GM23248 (cell line): Measurements from ENCODE around the gene TPTE. TPM values are rescaled to one million over a fixed set of nuclear protein-coding genes. Genes with fewer than 3 reads are reported as not detected.
"Not testable (repeated sequence)": the region's sequence is repeated elsewhere in the genome, so short reads cannot be mapped to it uniquely, and the experiment has no call there.

Experiments used
- DNase-seq: peaks from one replicate; pipeline ENCODE4 v3.0.0-alpha.2; 2015
- H2AFZ ChIP-seq: fragments of 200-600 bp; sonication (generic); 2 replicates; pipeline ENCODE4 v1.6.1; 2016; ENCODE audit warnings: antibody characterized with exemption
- H3F3A ChIP-seq: fragments of 200-600 bp; sonication (generic); 2 replicates; pipeline ENCODE4 v1.6.1; 2016; ENCODE audit warnings: mild to moderate bottlenecking, antibody characterized with exemption, mixed run types; ENCODE audit not compliant: insufficient read depth
- H3K27ac ChIP-seq: fragments of 200-600 bp; sonication (generic); 2 replicates; pipeline ENCODE4 v1.5.1; 2016; ENCODE audit warnings: mild to moderate bottlenecking
- H3K27me3 ChIP-seq: fragments of 200-600 bp; sonication (generic); replicated peaks from 2 replicates; pipeline ENCODE4 v1.6.1; 2016; ENCODE audit warnings: mild to moderate bottlenecking; ENCODE audit not compliant: insufficient read depth
- H3K36me3 ChIP-seq: fragments of 200-600 bp; sonication (generic); 2 replicates; pipeline ENCODE4 v1.6.1; 2016; ENCODE audit warnings: low read depth, mild to moderate bottlenecking
- H3K4me1 ChIP-seq: fragments of 200-600 bp; sonication (generic); 2 replicates; pipeline ENCODE4 v1.6.1; 2016; ENCODE audit warnings: mild to moderate bottlenecking; ENCODE audit not compliant: insufficient read depth
- H3K4me2 ChIP-seq: fragments of 200-600 bp; sonication (generic); one replicate; pipeline ENCODE4 v1.6.1; 2016; ENCODE audit warnings: mild to moderate bottlenecking; ENCODE audit not compliant: unreplicated experiment
- H3K4me3 ChIP-seq: fragments of 200-600 bp; sonication (generic); 2 replicates; pipeline ENCODE4 v1.5.1; 2016; ENCODE audit warnings: mild to moderate bottlenecking
- H3K79me2 ChIP-seq: fragments of 200-600 bp; sonication (generic); 2 replicates; pipeline ENCODE4 v1.6.1; 2016; ENCODE audit warnings: mild to moderate bottlenecking; ENCODE audit not compliant: insufficient read depth
- H3K9ac ChIP-seq: fragments of 200-600 bp; sonication (generic); 2 replicates; pipeline ENCODE4 v1.6.1; 2016; ENCODE audit warnings: mild to moderate bottlenecking
- H3K9me2 ChIP-seq: fragments of 200-600 bp; sonication (generic); 2 replicates; pipeline ENCODE4 v1.6.1; 2016; ENCODE audit warnings: mixed run types, mild to moderate bottlenecking, moderate library complexity; ENCODE audit not compliant: insufficient read depth
- H3K9me3 ChIP-seq: fragments of 200-600 bp; sonication (generic); one replicate; pipeline ENCODE4 v1.6.1; 2017; ENCODE audit warnings: low read depth
- H4K20me1 ChIP-seq: fragments of 200-600 bp; sonication (generic); 2 replicates; pipeline ENCODE4 v1.6.0; 2016; ENCODE audit not compliant: insufficient read depth
- EZH2 ChIP-seq: fragments of 200-600 bp; sonication (generic); IDR thresholded peaks from 2 replicates; pipeline ENCODE4 v1.6.1; 2018; ENCODE audit warnings: antibody characterized with exemption, mild to moderate bottlenecking; ENCODE audit not compliant: insufficient read depth, poor library complexity, severe bottlenecking
- EZH2phosphoT487 ChIP-seq: fragments of 200-600 bp; sonication (generic); IDR thresholded peaks from 2 replicates; pipeline ENCODE4 v1.6.1; 2018; ENCODE audit warnings: antibody characterized with exemption, moderate library complexity, mild to moderate bottlenecking, low read depth; ENCODE audit not compliant: insufficient read depth
- WGBS, 2 experiments: methylation state at CpG; one replicate each; pipeline ENCODE4 v1.1.6; 2015 to 2017; ENCODE audit warnings: low lambda C conversion rate in 2 of 2, low coverage in 1 of 2; ENCODE audit errors: missing lambda C conversion rate in 2 of 2; 5-methylcytosine and 5-hydroxymethylcytosine counted together
- in situ Hi-C: fragments of 300-500 bp; cut with MboI; formaldehyde crosslinking; loops from 2 replicates; pipeline ENCODE4 v1.15.0; 2020
- polyA plus RNA-seq: library from polyadenylated mRNA; unstranded; fragments of >200 nt; fragmentation: Nextera tagmentation; extraction: Ambion mirVana; gene quantifications from 2 replicates; pipeline ENCODE4 v1.2.1, GENCODE V29; 2016
- total RNA-seq: library from RNA; depleted of rRNA; stranded (reverse); fragments of >200 nt; shearing (Covaris generic); gene quantifications from 2 replicates; pipeline ENCODE4 v1.2.3, GENCODE V29; 2014

The TPTE gene
- total and polyA plus RNA-seq, 2 experiments from 2014 or later = not detected

GRCh38 chr21:10511116-10511515, 10.3 kb upstream of the TPTE start:
- TF ChIP-seq EZH2phosphoT487 = no peak
- no peak for TF ChIP-seq EZH2
- H3K9me2 ChIP-seq = no peaks in the 10 kb centered on the region

DNA sequence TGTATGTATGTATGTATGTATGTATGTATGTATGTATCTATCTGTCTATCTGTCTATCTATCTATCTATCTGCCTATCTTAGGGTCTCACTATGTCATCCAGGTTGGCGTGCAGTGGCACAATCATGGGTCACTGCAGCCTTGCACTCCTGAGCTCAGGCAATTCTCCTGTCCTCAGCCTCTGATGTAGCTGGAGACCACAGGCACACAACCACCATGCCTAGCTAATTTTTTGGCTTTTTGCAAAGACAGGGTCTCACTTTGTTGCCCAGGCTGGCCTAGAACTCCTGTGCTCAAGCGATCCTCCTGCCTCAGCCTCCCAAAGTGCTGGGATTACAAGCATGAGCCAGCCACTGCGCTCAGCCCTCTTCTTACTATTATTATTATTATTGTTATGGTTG, 4.5 kb upstream of the TPTE start:
- H3K27ac ChIP-seq, H3K36me3 ChIP-seq, H2AFZ ChIP-seq, H3K4me1 ChIP-seq, in situ Hi-C loops, H3F3A ChIP-seq, H3K79me2 ChIP-seq, H3K9me3 ChIP-seq, H3K27me3 ChIP-seq, H3K4me2 ChIP-seq, H3K4me3 ChIP-seq, H3K9ac ChIP-seq, H4K20me1 ChIP-seq, DNase-seq, H3K9me2 ChIP-seq: not testable (repeated sequence)
- 40 to 42% methylated on average over 3 of the region's 3 CpGs for WGBS, 2 experiments

More at GRCh38 chr21:10511116-10511515, 10.3 kb upstream of the TPTE start:
- in situ Hi-C loops = no loop called here
- no peak overlapping the region for H3K27ac ChIP-seq
- no peak overlapping the region for H3K4me2 ChIP-seq
- no peaks in the 10 kb centered on the region for H3K27me3 ChIP-seq
- WGBS, 2 experiments = 32 to 33% methylated on average over 6 of the region's 6 CpGs
- H2AFZ ChIP-seq = no peak overlapping the region
- H3K4me3 ChIP-seq = no peak overlapping the region
- H3K4me1 ChIP-seq = no peaks in the 10 kb centered on the region
- no peaks in the 10 kb centered on the region for H4K20me1 ChIP-seq
- H3K9me3 ChIP-seq = no peaks in the 10 kb centered on the region
- H3K79me2 ChIP-seq = no peaks in the 10 kb centered on the region
- H3K36me3 ChIP-seq = no peaks in the 10 kb centered on the region
- H3F3A ChIP-seq = no peaks in the 10 kb centered on the region
- no peak for DNase-seq
- H3K9ac ChIP-seq = no peak overlapping the region

- H3K27ac ChIP-seq, in situ Hi-C loops, H3K9me3 ChIP-seq, DNase-seq, H3K9ac ChIP-seq, H3K4me3 ChIP-seq, H3K27me3 ChIP-seq, H3K36me3 ChIP-seq, H3K4me1 ChIP-seq, H2AFZ ChIP-seq, H3K9me2 ChIP-seq, H3F3A ChIP-seq, H3K4me2 ChIP-seq, H4K20me1 ChIP-seq, H3K79me2 ChIP-seq: not testable (repeated sequence)
- 39 to 41% methylated on average over 10 of the region's 10 CpGs for WGBS, 2 experiments
Observed at GRCh38 chr21:10517904-10518303, 3.5 kb upstream of the TPTE start.

DNA sequence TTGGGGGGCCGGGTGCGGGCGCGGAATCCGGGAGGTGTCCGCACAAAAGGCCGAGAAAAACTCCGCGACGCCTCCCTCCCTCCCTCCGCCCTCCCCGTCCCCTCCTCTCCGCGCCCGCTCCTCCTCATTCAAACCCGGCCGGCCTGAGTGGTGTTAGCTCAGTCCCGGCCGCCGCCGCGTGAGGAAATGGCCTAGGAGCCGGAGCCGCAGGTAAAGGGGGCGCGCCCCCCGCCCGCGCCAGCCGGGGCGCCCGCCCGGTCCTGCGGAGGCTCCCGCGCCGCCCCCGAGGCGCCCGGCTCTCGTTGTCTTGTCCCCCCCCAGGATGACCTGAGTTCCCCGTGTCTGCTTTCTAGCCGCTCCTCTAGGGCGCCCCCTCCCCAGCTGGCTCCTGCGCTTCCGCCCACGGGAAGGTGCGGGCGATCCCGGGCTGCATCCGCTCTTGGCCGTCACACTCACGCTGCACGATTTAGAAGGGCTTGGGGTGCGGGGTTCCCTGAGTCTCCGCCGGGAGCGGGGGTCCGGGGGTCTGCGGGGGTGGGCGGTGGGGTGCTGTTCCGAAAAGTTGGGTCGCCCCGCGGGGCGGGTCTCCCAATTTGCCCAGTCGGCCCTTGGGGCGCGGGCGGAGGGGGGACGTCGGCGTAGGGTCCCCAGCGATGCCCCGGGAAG, 585 bp downstream of the TPTE start:
- WGBS, 2 experiments = 55 to 60% methylated on average over 28 to 75 of the region's 75 CpGs
- H3K4me2 ChIP-seq, H3K9me3 ChIP-seq, H3K27ac ChIP-seq, H3K36me3 ChIP-seq, H3K4me3 ChIP-seq, H2AFZ ChIP-seq, DNase-seq, H3K79me2 ChIP-seq, H3F3A ChIP-seq, H3K4me1 ChIP-seq, H3K9ac ChIP-seq, in situ Hi-C loops, H3K9me2 ChIP-seq, H4K20me1 ChIP-seq, H3K27me3 ChIP-seq: not testable (repeated sequence)

- 9 to 12% methylated on average over 3 of the region's 3 CpGs for WGBS, 2 experiments
- TF ChIP-seq EZH2 = no peak
- no peak for TF ChIP-seq EZH2phosphoT487
Observed at GRCh38 chr21:10539956-10540355, 18.6 kb downstream of the TPTE start.

DNA sequence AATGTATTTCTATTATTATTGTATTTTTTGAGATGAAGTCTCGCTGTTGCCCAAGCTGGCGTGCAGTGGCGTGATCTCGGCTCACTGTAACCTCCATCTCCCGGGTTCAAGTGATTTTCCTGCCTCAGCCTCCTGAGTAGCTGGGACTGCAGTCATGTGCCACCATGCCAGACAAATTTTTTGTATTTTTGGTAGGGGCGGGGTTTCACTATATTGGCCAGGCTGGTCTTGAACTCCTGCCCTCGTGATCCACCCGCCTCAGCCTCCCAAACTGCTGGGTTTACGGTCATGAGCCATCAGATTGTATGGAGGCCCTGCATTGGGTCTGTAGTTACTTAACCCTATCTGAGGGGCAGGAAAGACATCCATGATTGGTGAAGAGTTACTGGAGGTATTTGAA, 23.0 kb downstream of the TPTE start:
- H3K9me2 ChIP-seq, H4K20me1 ChIP-seq, H3K27me3 ChIP-seq, H3F3A ChIP-seq, H3K4me2 ChIP-seq, in situ Hi-C loops, H3K4me3 ChIP-seq, H3K36me3 ChIP-seq, H3K9me3 ChIP-seq, DNase-seq, H3K27ac ChIP-seq, H3K9ac ChIP-seq, H3K4me1 ChIP-seq, H2AFZ ChIP-seq, H3K79me2 ChIP-seq: not testable (repeated sequence)
- WGBS, 2 experiments = 19 to 27% methylated on average over 9 of the region's 9 CpGs

More at GRCh38 chr21:10539956-10540355, 18.6 kb downstream of the TPTE start:
- no peaks in the 10 kb centered on the region; the same call in 1 of the 2 replicates for H3K9me2 ChIP-seq
- H4K20me1 ChIP-seq = no peaks in the 10 kb centered on the region
- no peaks in the 10 kb centered on the region for H3K36me3 ChIP-seq
- H2AFZ ChIP-seq = no peak overlapping the region
- H3K79me2 ChIP-seq = no peaks in the 10 kb centered on the region
- no peaks in the 10 kb centered on the region for H3F3A ChIP-seq
- H3K4me2 ChIP-seq = no peak overlapping the region
- peaks cover 9% of the 10 kb centered on the region for H3K9me3 ChIP-seq
- H3K4me1 ChIP-seq = no peaks in the 10 kb centered on the region
- H3K27ac ChIP-seq = no peak overlapping the region
- DNase-seq = no peak
- no peak overlapping the region for H3K4me3 ChIP-seq
- in situ Hi-C loops = no loop called here
- no peaks in the 10 kb centered on the region for H3K27me3 ChIP-seq
- no peak overlapping the region for H3K9ac ChIP-seq

DNA sequence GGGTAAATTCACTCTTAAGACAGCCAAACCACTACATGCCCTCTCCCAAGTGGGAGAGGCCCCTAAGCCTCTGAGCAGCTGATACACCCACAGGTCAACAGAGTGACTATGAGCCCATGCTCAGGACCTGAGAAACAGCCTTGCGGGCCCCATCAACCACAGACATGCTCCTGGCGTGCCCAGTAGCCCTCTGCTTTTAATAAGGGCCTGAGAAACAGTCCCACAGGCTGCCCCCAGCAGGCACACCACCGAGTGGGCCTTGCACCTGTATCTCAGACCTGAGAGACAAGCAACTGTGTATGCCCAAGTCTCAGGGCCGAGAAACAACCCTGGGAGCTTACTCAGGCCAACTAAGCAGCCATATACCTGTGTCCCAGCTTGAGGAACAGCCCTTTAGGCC, 26.5 kb downstream of the TPTE start:
- H3F3A ChIP-seq, H3K4me2 ChIP-seq, H3K9me2 ChIP-seq, H3K36me3 ChIP-seq, H4K20me1 ChIP-seq, H3K4me3 ChIP-seq, H3K27ac ChIP-seq, H3K9ac ChIP-seq, in situ Hi-C loops, H3K79me2 ChIP-seq, DNase-seq, H3K4me1 ChIP-seq, H3K9me3 ChIP-seq, H3K27me3 ChIP-seq, H2AFZ ChIP-seq: not testable (repeated sequence)
- WGBS, 2 experiments = 5% methylated on average over 4 of the region's 4 CpGs
